IMR-90 (cell line): ENCODE data around the gene QKI. TPM values are rescaled to one million over a fixed set of nuclear protein-coding genes. Genes with fewer than 3 reads are reported as not detected.

ENCODE experiments used
- ATAC-seq: fragments of 200-7000 bp; cut with Tn5 transposase; 2 replicates; pipeline ENCODE4 v1.9.1; 2020; ENCODE audit warnings: low read depth, mild to moderate bottlenecking, moderate library complexity
- BruUV-seq: library from RNA; stranded (reverse); fragments of 400-500 nt; replicated peaks from 2 replicates; lab custom pipeline; 2021; lab: Mats Ljungman, UMichigan
- CTCF ChIA-PET: fragments of 300-600 bp; formaldehyde crosslinking; extraction: SDS; loops from one replicate; lab custom pipeline; 2021; ENCODE audit warnings: antibody characterized with exemption; lab: Yijun Ruan, JAX
- POLR2A ChIA-PET: fragments of 300-600 bp; sonication (Branson Sonifier 250); formaldehyde crosslinking; loops from one replicate; lab custom pipeline; 2022; ENCODE audit warnings: antibody characterized with exemption; ENCODE audit not compliant: unreplicated experiment; lab: Charles Lee
- DNase-seq: peaks from one replicate; pipeline ENCODE4 v3.0.0; 2013
- H2AFZ ChIP-seq: replicated peaks from 2 replicates; pipeline ENCODE3; 2013; ENCODE audit warnings: low read length, mild to moderate bottlenecking; ENCODE audit not compliant: poor library complexity
- H2AK5ac ChIP-seq: 2 replicates; pipeline ENCODE4 v1.6.1; 2013; ENCODE audit warnings: low read depth, low read length, inconsistent platforms
- H2AK9ac ChIP-seq: replicated peaks from 2 replicates; pipeline ENCODE3; 2013; ENCODE audit warnings: mild to moderate bottlenecking, low read depth, low read length, moderate library complexity; ENCODE audit not compliant: poor library complexity
- H2BK120ac ChIP-seq: 2 replicates; pipeline ENCODE4 v1.6.1; 2013; ENCODE audit warnings: low read depth, low read length, inconsistent platforms
- H2BK15ac ChIP-seq: 3 replicates; pipeline ENCODE4 v1.6.1; 2013; ENCODE audit warnings: low read depth, low read length, inconsistent platforms
- H2BK20ac ChIP-seq: 2 replicates; pipeline ENCODE4 v1.6.1; 2013; ENCODE audit warnings: low read depth, mild to moderate bottlenecking, inconsistent platforms, low read length, moderate library complexity
- H2BK5ac ChIP-seq: 2 replicates; pipeline ENCODE4 v1.6.1; 2013; ENCODE audit warnings: mild to moderate bottlenecking, low read depth, low read length, inconsistent platforms; ENCODE audit not compliant: poor library complexity, severe bottlenecking
- H3K14ac ChIP-seq: replicated peaks from 2 replicates; pipeline ENCODE4 v1.6.1; 2013; ENCODE audit warnings: low read depth, low read length, inconsistent platforms
- H3K18ac ChIP-seq: 2 replicates; pipeline ENCODE4 v1.6.1; 2013; ENCODE audit warnings: low read depth, low read length, control low read depth
- H3K23ac ChIP-seq: 2 replicates; pipeline ENCODE4 v1.6.1; 2013; ENCODE audit warnings: low read depth, low read length, inconsistent platforms
- H3K27ac ChIP-seq: 2 replicates; pipeline ENCODE4 v1.5.1; 2013; ENCODE audit warnings: mild to moderate bottlenecking, control low read depth, low read length; ENCODE audit not compliant: insufficient read depth
- H3K27me3 ChIP-seq: 2 replicates; pipeline ENCODE4 v1.6.1; 2013; ENCODE audit warnings: low read length; ENCODE audit not compliant: control insufficient read depth, insufficient read depth
- H3K36me3 ChIP-seq: 2 replicates; pipeline ENCODE4 v1.6.1; 2013; ENCODE audit warnings: low read length, mixed read lengths; ENCODE audit not compliant: control insufficient read depth, insufficient read depth
- H3K4ac ChIP-seq: 2 replicates; pipeline ENCODE4 v1.6.1; 2013; ENCODE audit warnings: low read depth, low read length, inconsistent platforms
- H3K4me1 ChIP-seq: 2 replicates; pipeline ENCODE4 v1.6.1; 2013; ENCODE audit warnings: low read length, mixed read lengths; ENCODE audit not compliant: control insufficient read depth, insufficient read depth
- H3K4me2 ChIP-seq: 2 replicates; pipeline ENCODE4 v1.6.1; 2013; ENCODE audit warnings: low read depth, mild to moderate bottlenecking, control low read depth, low read length, moderate library complexity
- H3K4me3 ChIP-seq: 2 replicates; pipeline ENCODE4 v1.5.1; 2013; ENCODE audit warnings: low read depth, mild to moderate bottlenecking, control low read depth, low read length, moderate library complexity; ENCODE audit not compliant: insufficient read depth
- H3K56ac ChIP-seq: 2 replicates; pipeline ENCODE4 v1.6.1; 2013; ENCODE audit warnings: low read length, inconsistent platforms; ENCODE audit not compliant: insufficient read depth; ENCODE audit errors: extremely low read depth
- H3K79me1 ChIP-seq, 2 experiments: 2 replicates each; pipeline ENCODE4 v1.6.1; 2013; ENCODE audit warnings: low read length in 2 of 2, inconsistent platforms in 1 of 2, low read depth in 1 of 2
- H3K9ac ChIP-seq: 2 replicates; pipeline ENCODE4 v1.6.1; 2013; ENCODE audit warnings: low read depth, low read length, control low read depth
- H3K9me1 ChIP-seq: 2 replicates; pipeline ENCODE4 v1.6.1; 2013; ENCODE audit warnings: low read length, inconsistent platforms; ENCODE audit not compliant: insufficient read depth
- H3K9me3 ChIP-seq: 2 replicates; pipeline ENCODE4 v1.6.1; 2013; ENCODE audit warnings: low read length; ENCODE audit not compliant: control insufficient read depth, insufficient read depth
- H4K20me1 ChIP-seq: 2 replicates; pipeline ENCODE4 v1.6.1; 2013; ENCODE audit warnings: low read length, inconsistent platforms; ENCODE audit not compliant: insufficient read depth
- H4K5ac ChIP-seq: 2 replicates; pipeline ENCODE4 v1.6.1; 2013; ENCODE audit warnings: mild to moderate bottlenecking, low read depth, low read length, control low read depth
- H4K8ac ChIP-seq, 2 experiments: 2 replicates each; pipeline ENCODE4 v1.6.1; 2013; ENCODE audit warnings: low read depth in 2 of 2, low read length in 2 of 2, control low read depth in 1 of 2, inconsistent platforms in 1 of 2
- H4K91ac ChIP-seq: 2 replicates; pipeline ENCODE4 v1.6.1; 2013; ENCODE audit warnings: low read depth, low read length, inconsistent platforms; ENCODE audit not compliant: insufficient read depth
- ELK1 ChIP-seq: fragments of 150-350 bp; IDR thresholded peaks from 2 replicates; pipeline ENCODE4 v1.6.1; 2016; ENCODE audit warnings: low read depth, mild to moderate bottlenecking, low read length, moderate library complexity, borderline replicate concordance
- MAZ ChIP-seq: IDR thresholded peaks from 2 replicates; pipeline ENCODE4 v1.6.1; 2012; ENCODE audit warnings: low read depth, mild to moderate bottlenecking, low read length, improper control_type of control experiment, moderate library complexity, borderline replicate concordance
- RFX5 ChIP-seq: IDR thresholded peaks from 2 replicates; pipeline ENCODE4 v1.8.0; 2012; ENCODE audit warnings: low read depth, mild to moderate bottlenecking, low read length, moderate library complexity
- USF2 ChIP-seq: fragments of 150-350 bp; IDR thresholded peaks from 2 replicates; pipeline ENCODE4 v1.6.1; 2017; ENCODE audit warnings: mild to moderate bottlenecking, antibody characterized with exemption, low read length, low read depth
- WGBS, 2 experiments: methylation state at CpG; one replicate each; pipeline versions ENCODE4 v1.1.5 to v1.1.7; 2013; ENCODE audit warnings: missing lambda C conversion rate in 2 of 2; ENCODE audit not compliant: insufficient read length in 1 of 2; ENCODE audit errors: extremely low coverage in 2 of 2; 5-methylcytosine and 5-hydroxymethylcytosine counted together
- dilution Hi-C: fragments of 300-500 bp; cut with HindIII; formaldehyde crosslinking; loops from one replicate; pipeline ENCODE4 v1.14.3; 2018; ENCODE audit warnings: low sequenced_read_pairs; ENCODE audit not compliant: unreplicated experiment
- in situ Hi-C: fragments of 300-500 bp; cut with MboI; formaldehyde crosslinking; loops from 3 replicates; pipeline ENCODE4 v1.14.3; 2019; ENCODE audit warnings: low sequenced_read_pairs, inconsistent platforms, mixed read lengths
- intact Hi-C: fragments of 100-400 bp; cut with micrococcal nuclease; formaldehyde crosslinking; loops from 2 replicates; pipeline ENCODE4 v1.10.0; 2022
- polyA plus RNA-seq, 3 experiments: library from polyadenylated mRNA; depleted of rRNA; stranded (reverse); fragments of >200 nt; gene quantifications; 2 replicates each; pipeline ENCODE4 v1.2.3, GENCODE V29; 2012; ENCODE audit warnings: low replicate concordance in 1 of 3
- total RNA-seq: library from RNA; depleted of rRNA; stranded (reverse); fragments of >200 nt; gene quantifications from 2 replicates; pipeline ENCODE4 v1.2.3, GENCODE V29; 2012

QKI gene
- total and polyA plus RNA-seq, 2 of the 4 experiments (the other 2 are of a cell fraction), result 112 to 232 TPM

- no peak overlapping the region for H4K5ac ChIP-seq
- no peak overlapping the region for H2AK9ac ChIP-seq
- ChIA-PET CTCF (no interaction called here), POLR2A (no interaction called here)
- no peak overlapping the region for H2AK5ac ChIP-seq
- H3K9ac ChIP-seq, result no peak overlapping the region
- intact Hi-C loops, result loop anchor here (10.0 kb wide), 2 partner anchors 445 to 1835 kb away; no protein-coding TSS in a partner anchor
- no peaks in the 10 kb centered on the region for H3K9me1 ChIP-seq
- in situ Hi-C loops, result loop anchor here (25.0 kb wide), 1 partner anchor 1997 kb away; no protein-coding TSS in a partner anchor
- H2AFZ ChIP-seq, result no peak overlapping the region
- no peak for TF ChIP-seq ELK1
- no peak for TF ChIP-seq MAZ
- no peak for TF ChIP-seq RFX5
- no peak for TF ChIP-seq USF2
- no peak overlapping the region for H4K91ac ChIP-seq
- 91% methylated on average over 5 of the region's 12 CpGs; no CpG with 5 or more reads in 1 of the 2 experiments for WGBS, 2 experiments
- H3K27me3 ChIP-seq, result no peaks in the 10 kb centered on the region
- no peaks in the 10 kb centered on the region for H3K79me1 ChIP-seq
- H2BK5ac ChIP-seq, result no peak overlapping the region
- H3K23ac ChIP-seq, result no peak overlapping the region
- no peaks in the 10 kb centered on the region for H4K20me1 ChIP-seq
- no peak overlapping the region for H3K4me2 ChIP-seq
- ATAC-seq (no peak), DNase-seq (no peak)
- H3K4me3 ChIP-seq, result no peak overlapping the region
- H4K8ac ChIP-seq, result no peak overlapping the region
- no peak overlapping the region for H3K14ac ChIP-seq
- dilution Hi-C loops, result no loop called here
- no peak overlapping the region for H3K4ac ChIP-seq
- H3K4me1 ChIP-seq, result peaks cover 3% of the 10 kb centered on the region
- no peak overlapping the region for H2BK20ac ChIP-seq
- no peak overlapping the region for H3K27ac ChIP-seq
- H3K18ac ChIP-seq, result no peak overlapping the region
- H3K56ac ChIP-seq, result no peak overlapping the region
- no TSS peak for BruUV-seq
- no peaks in the 10 kb centered on the region for H3K9me3 ChIP-seq
- no peak overlapping the region for H2BK15ac ChIP-seq
- no peak overlapping the region for H2BK120ac ChIP-seq
- H3K36me3 ChIP-seq, result no peaks in the 10 kb centered on the region
Observed at GRCh38 chr6:163409712-163410111, 4.8 kb upstream of the QKI start.
